B cell (primary cell): Measurements from ENCODE around the gene SLC1A4. TPM values are rescaled to one million over a fixed set of nuclear protein-coding genes. Genes with fewer than 3 reads are reported as not detected.

Source experiments
- ATAC-seq: fragments of 200-7000 bp; cut with Tn5 transposase; one replicate; pipeline ENCODE4 v1.10.0; 2021; ENCODE audit warnings: low read depth, mild to moderate bottlenecking, moderate number of reproducible peaks, moderate library complexity
- CTCF ChIA-PET: fragments of 350-600 bp; sonication (Branson Sonifier 250); formaldehyde crosslinking; loops from one replicate; lab custom pipeline; 2021; ENCODE audit warnings: antibody characterized with exemption, inconsistent platforms; lab: Charles Lee
- POLR2A ChIA-PET: fragments of 350-600 bp; sonication (Branson Sonifier 250); formaldehyde crosslinking; loops from one replicate; lab custom pipeline; 2021; ENCODE audit warnings: antibody characterized with exemption; lab: Charles Lee
- DNase-seq: peaks from one replicate; pipeline ENCODE4 v3.0.0; 2013
- H2AFZ ChIP-seq: 2 replicates; pipeline ENCODE4 v1.6.1; 2012; ENCODE audit warnings: mild to moderate bottlenecking, low read depth, low read length; ENCODE audit not compliant: insufficient read depth, poor library complexity, severe bottlenecking
- H3K27ac ChIP-seq, 2 donors: 1 replicate in 1 of 2; 2 replicates in 1 of 2; pipeline ENCODE4 v1.5.1; 2012 to 2013; ENCODE audit warnings: low read length in 2 of 2, mild to moderate bottlenecking in 2 of 2, moderate library complexity in 1 of 2
- H3K27me3 ChIP-seq, 4 experiments: fragments of 200-600 bp in 1 of 4; sonication (generic) in 1 of 4; replicated peaks in 1 of 4; 1 replicate in 2 of 4; 2 replicates in 2 of 4; pipeline versions ENCODE4 v1.6.1 to v1.7.0; 2013 to 2016; ENCODE audit warnings: low read length in 3 of 4, mild to moderate bottlenecking in 2 of 4, mixed read lengths in 1 of 4, moderate library complexity in 1 of 4; ENCODE audit not compliant: insufficient read depth in 4 of 4, control insufficient read depth in 3 of 4; ENCODE audit errors: control extremely low read depth in 1 of 4
- H3K36me3 ChIP-seq, 2 experiments: replicated peaks in 1 of 2; 1 replicate in 1 of 2; 2 replicates in 1 of 2; pipeline versions ENCODE4 v1.6.1 to v1.7.1; 2013; ENCODE audit warnings: low read length in 1 of 2; ENCODE audit not compliant: insufficient read depth in 2 of 2, control insufficient read depth in 1 of 2; ENCODE audit errors: control extremely low read depth in 1 of 2, extremely low read depth in 1 of 2
- H3K4me1 ChIP-seq, 2 donors: fragments of 200-600 bp in 1 of 2; sonication (generic) in 1 of 2; 1 replicate in 1 of 2; 2 replicates in 1 of 2; pipeline versions ENCODE4 v1.5.1 to v1.6.1; 2013 to 2017; ENCODE audit warnings: low read length in 2 of 2; ENCODE audit not compliant: control insufficient read depth in 2 of 2, insufficient read depth in 2 of 2
- H3K4me2 ChIP-seq: replicated peaks from 2 replicates; pipeline ENCODE3; 2012; ENCODE audit warnings: mild to moderate bottlenecking, low read depth, low read length; ENCODE audit not compliant: poor library complexity, severe bottlenecking
- H3K4me3 ChIP-seq, 5 experiments: fragments of 200-600 bp in 1 of 5; sonication (generic) in 1 of 5; 1 replicate in 3 of 5; 2 replicates in 2 of 5; pipeline versions ENCODE4 v1.5.1 to v1.7.0; 2011 to 2016; ENCODE audit warnings: low read length in 4 of 5, mild to moderate bottlenecking in 4 of 5, low read depth in 2 of 5, control low read depth in 1 of 5, moderate library complexity in 1 of 5; ENCODE audit not compliant: insufficient read depth in 1 of 5; ENCODE audit errors: control extremely low read depth in 1 of 5, extremely low read depth in 1 of 5
- H3K79me2 ChIP-seq: fragments of 200-600 bp; sonication (generic); one replicate; pipeline ENCODE4 v1.6.0; 2016; ENCODE audit warnings: low read length; ENCODE audit not compliant: control insufficient read depth, insufficient read depth
- H3K9ac ChIP-seq: fragments of 200-600 bp; sonication (generic); 2 replicates; pipeline ENCODE4 v1.6.1; 2017; ENCODE audit warnings: mild to moderate bottlenecking, low read length, moderate library complexity
- H3K9me3 ChIP-seq, 3 donors: one replicate each; pipeline versions ENCODE4 v1.6.1 to v1.7.1; 2013; ENCODE audit warnings: low read length in 2 of 3; ENCODE audit not compliant: control insufficient read depth in 2 of 3, insufficient read depth in 1 of 3; ENCODE audit errors: control extremely low read depth in 1 of 3
- H4K20me1 ChIP-seq: 2 replicates; pipeline ENCODE4 v1.6.0; 2012; ENCODE audit warnings: mild to moderate bottlenecking, low read length; ENCODE audit not compliant: insufficient read depth, control insufficient read depth, poor library complexity, severe bottlenecking
- H3K27ac Mint-ChIP-seq: one replicate; pipeline ENCODE4 v1.8.0; 2021; ENCODE audit warnings: mixed read lengths
- H3K27me3 Mint-ChIP-seq: one replicate; pipeline ENCODE4 v1.8.0; 2021; ENCODE audit warnings: mixed read lengths
- H3K4me1 Mint-ChIP-seq: one replicate; pipeline ENCODE4 v1.8.0; 2021; ENCODE audit warnings: mixed read lengths
- H3K4me3 Mint-ChIP-seq: one replicate; pipeline ENCODE4 v1.8.0; 2021; ENCODE audit warnings: mixed read lengths
- H3K9me3 Mint-ChIP-seq: one replicate; pipeline ENCODE4 v1.8.0; 2022; ENCODE audit warnings: mixed read lengths; ENCODE audit not compliant: insufficient read depth
- EZH2 ChIP-seq: IDR thresholded peaks from 2 replicates; pipeline ENCODE4 v1.6.1; 2012; ENCODE audit warnings: borderline replicate concordance, low read depth, mild to moderate bottlenecking, moderate library complexity, low read length; ENCODE audit not compliant: insufficient read depth, poor library complexity, severe bottlenecking
- WGBS: methylation state at CpG from one replicate; pipeline ENCODE4 v1.1.5; 2013; ENCODE audit warnings: missing lambda C conversion rate; ENCODE audit not compliant: insufficient coverage; 5-methylcytosine and 5-hydroxymethylcytosine counted together
- intact Hi-C: fragments of 100-400 bp; cut with micrococcal nuclease; formaldehyde crosslinking; loops from one replicate; pipeline ENCODE4 v1.10.0; 2022
- polyA plus RNA-seq: library from polyadenylated mRNA; depleted of rRNA; stranded (reverse); fragments of >200 nt; gene quantifications from 2 replicates; pipeline ENCODE4 v1.2.3, GENCODE V29; 2012
- total RNA-seq, 2 donors: library from RNA; stranded (reverse); fragments of 120-200 nt in 1 of 2; gene quantifications; 1 replicate in 1 of 2; 2 replicates in 1 of 2; pipeline versions ENCODE4 v1.2.3 to v1.2.4, GENCODE V29; 2013 to 2022
- TF ChIP-seq, protein P1 (sequence below): fragments of 200-600 bp; IDR thresholded peaks from one replicate; pipeline ENCODE4 v1.8.0; 2022; ENCODE audit warnings: antibody characterized with exemption, mild to moderate bottlenecking

SLC1A4 gene
- total and polyA plus RNA-seq, 2 donors (not counting 1 experiment from before 2014, with no cell fraction given), result 1.7 to 15.7 TPM

DNA sequence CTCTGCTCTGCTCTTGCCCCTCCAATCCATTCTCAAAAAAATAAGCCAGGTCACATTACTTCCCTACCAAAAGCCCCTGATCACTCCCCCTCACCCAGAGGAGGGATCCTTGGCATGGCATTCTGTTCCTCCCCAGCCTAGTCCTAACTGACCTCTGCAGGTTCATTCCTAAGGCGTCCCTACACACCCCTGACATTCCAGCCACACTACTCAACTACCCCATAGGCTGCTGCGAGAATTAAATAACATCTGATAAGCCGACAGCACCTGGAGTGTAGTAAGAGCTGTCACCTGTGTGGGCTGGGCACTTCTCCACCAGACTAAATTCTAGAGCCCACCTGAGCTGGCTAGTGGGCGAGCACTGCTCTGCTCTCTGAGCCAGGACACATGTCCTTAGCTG lies 44.7 kb upstream of the SLC1A4 start:
- Histone ChIP-seq H3K36me3 (no peaks in the 10 kb centered on the region), H3K27ac (peak overlapping the region in 1 of 2 donors; percentile 87), H3K4me3 (no peak overlapping the region), H3K9me3 (peaks cover 0 to 3% (median 0%) of the 10 kb centered on the region in 3 donors), H2AFZ (no peak overlapping the region), H4K20me1 (no peaks in the 10 kb centered on the region), H3K27me3 (no peaks in the 10 kb centered on the region), H3K4me1 (peaks cover 44 to 47% of the 10 kb centered on the region in 2 donors), H3K9ac (no peak overlapping the region), H3K79me2 (no peaks in the 10 kb centered on the region), H3K4me2 (no peak overlapping the region)
- Mint-ChIP-seq H3K9me3 (no peaks in the 10 kb centered on the region), H3K27me3 (no peaks in the 10 kb centered on the region), H3K4me3 (no peak overlapping the region), H3K27ac (peak overlapping the region; percentile 60), H3K4me1 (peaks cover 74% of the 10 kb centered on the region)
- CTCF ChIA-PET, result interaction anchor here (0.5 to 1.9 kb wide), 4 partner anchors 8 to 29 kb away, joined by 3 to 6 read pairs (median 4); no protein-coding TSS in a partner anchor
- TF ChIP-seq EZH2, result no peak
- TF ChIP-seq, protein P1, sequence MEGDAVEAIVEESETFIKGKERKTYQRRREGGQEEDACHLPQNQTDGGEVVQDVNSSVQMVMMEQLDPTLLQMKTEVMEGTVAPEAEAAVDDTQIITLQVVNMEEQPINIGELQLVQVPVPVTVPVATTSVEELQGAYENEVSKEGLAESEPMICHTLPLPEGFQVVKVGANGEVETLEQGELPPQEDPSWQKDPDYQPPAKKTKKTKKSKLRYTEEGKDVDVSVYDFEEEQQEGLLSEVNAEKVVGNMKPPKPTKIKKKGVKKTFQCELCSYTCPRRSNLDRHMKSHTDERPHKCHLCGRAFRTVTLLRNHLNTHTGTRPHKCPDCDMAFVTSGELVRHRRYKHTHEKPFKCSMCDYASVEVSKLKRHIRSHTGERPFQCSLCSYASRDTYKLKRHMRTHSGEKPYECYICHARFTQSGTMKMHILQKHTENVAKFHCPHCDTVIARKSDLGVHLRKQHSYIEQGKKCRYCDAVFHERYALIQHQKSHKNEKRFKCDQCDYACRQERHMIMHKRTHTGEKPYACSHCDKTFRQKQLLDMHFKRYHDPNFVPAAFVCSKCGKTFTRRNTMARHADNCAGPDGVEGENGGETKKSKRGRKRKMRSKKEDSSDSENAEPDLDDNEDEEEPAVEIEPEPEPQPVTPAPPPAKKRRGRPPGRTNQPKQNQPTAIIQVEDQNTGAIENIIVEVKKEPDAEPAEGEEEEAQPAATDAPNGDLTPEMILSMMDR, result no peak
- POLR2A ChIA-PET, result interaction anchor here (0.7 to 1.3 kb wide), 3 partner anchors 12 to 81 kb away, joined by 3 to 11 read pairs (median 11); no protein-coding TSS in a partner anchor
- 96% methylated on average over 2 of the region's 4 CpGs for WGBS
- no peak for ATAC-seq
- intact Hi-C loops, result no loop called here
- DNase-seq, result no peak
